Mammary epithelial cell (primary cell): ENCODE measurements around the gene ATF6.

ENCODE experiments used
- EZH2 ChIP-seq: IDR thresholded peaks from 2 replicates; pipeline ENCODE4 v1.6.1; 2012; ENCODE audit warnings: low read length, inconsistent platforms, borderline replicate concordance
- TF ChIP-seq, protein P1 (sequence below), 2 donors: IDR thresholded peaks in 1 of 2; conservative IDR thresholded peaks in 1 of 2; 2 replicates each; pipeline ENCODE4 v1.5.1; 2011 to 2012; ENCODE audit warnings: inconsistent platforms in 2 of 2, low read length in 2 of 2, mild to moderate bottlenecking in 2 of 2, control low read depth in 1 of 2, low read depth in 1 of 2; ENCODE audit not compliant: insufficient read depth in 1 of 2; ENCODE audit errors: extremely low read depth in 1 of 2

DNA sequence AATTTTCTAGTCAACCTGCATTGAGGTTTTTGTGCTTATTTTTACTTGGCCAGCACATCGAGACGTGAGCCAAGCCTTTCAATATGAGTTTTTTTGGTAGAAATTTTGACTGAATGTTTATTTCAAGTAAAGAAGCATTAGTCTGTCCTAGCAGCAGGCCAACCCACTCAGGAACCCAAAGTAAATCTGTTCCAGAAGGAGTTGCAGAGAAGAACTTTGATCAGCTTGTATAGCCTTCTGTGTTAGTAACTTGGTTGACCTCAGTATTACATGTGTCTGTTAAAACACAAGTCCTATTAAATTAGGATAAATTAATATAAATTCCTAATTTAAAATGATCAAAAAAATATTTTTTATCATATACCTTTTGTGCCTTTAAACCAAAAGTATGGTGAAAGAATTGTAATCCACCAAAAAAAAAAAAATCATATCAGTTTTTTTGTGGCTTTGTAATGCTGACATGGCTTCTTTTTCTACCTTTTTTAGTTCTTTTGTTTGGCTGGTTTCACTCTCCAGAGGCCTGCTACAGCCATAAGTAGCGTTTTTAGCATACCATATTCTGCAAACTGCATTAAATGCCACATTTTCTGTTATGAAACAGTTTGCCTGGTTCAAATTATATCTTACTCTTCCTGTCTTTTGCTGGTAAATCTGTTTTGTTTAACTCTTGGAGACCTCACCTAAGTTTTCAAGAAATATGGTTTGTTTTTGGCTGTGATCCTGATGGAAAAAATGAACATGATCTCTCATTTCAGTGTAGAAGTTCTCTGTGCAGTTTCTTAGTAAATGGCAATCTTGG is 39.5 kb downstream of the ATF6 start:
- TF ChIP-seq, protein P1, sequence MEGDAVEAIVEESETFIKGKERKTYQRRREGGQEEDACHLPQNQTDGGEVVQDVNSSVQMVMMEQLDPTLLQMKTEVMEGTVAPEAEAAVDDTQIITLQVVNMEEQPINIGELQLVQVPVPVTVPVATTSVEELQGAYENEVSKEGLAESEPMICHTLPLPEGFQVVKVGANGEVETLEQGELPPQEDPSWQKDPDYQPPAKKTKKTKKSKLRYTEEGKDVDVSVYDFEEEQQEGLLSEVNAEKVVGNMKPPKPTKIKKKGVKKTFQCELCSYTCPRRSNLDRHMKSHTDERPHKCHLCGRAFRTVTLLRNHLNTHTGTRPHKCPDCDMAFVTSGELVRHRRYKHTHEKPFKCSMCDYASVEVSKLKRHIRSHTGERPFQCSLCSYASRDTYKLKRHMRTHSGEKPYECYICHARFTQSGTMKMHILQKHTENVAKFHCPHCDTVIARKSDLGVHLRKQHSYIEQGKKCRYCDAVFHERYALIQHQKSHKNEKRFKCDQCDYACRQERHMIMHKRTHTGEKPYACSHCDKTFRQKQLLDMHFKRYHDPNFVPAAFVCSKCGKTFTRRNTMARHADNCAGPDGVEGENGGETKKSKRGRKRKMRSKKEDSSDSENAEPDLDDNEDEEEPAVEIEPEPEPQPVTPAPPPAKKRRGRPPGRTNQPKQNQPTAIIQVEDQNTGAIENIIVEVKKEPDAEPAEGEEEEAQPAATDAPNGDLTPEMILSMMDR (conservative IDR thresholded peaks at IDR 0.05 in 1 of 2, IDR thresholded peaks at IDR 0.05 in 1 of 2; ENCODE audit: extremely low read depth in 1 of 2, insufficient read depth in 1 of 2, low read depth in 1 of 2, low read length in 2 of 2) = no peak
- TF ChIP-seq EZH2 = no peak
